Measurements from ENCODE around the gene FRAS1.

Gene FRAS1

DNA sequence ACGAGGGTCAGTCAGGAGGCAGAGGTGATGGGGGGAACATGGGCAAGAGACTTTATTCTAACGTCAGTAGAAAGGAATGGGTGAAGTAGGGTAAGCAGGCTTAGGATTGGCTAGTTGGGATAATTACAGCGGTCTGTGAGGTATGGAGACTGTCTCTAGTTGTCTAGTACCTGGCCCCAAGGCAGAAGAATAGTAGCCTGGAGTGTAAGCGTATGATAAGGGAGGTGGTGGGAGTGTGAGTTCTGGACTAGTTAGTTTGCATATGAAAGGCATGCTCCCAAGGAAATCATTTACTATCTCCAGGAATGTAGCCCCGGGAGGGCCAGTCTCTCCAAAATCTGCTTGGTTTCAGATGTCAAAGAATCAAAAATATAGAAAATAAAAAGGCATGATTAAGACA is 274.8 kb downstream of the FRAS1 start:
- H3K27ac Mint-ChIP-seq = peak overlapping the region in 2 of 3 experiments; percentile 43 to 81
- H3K27me3 Mint-ChIP-seq (ENCODE audit: low read depth) = no peaks in the 10 kb centered on the region
- H3K9me3 Mint-ChIP-seq = no peaks in the 10 kb centered on the region
- peaks cover 52% of the 10 kb centered on the region for H3K36me3 Mint-ChIP-seq (ENCODE audit: low read depth)
- peaks cover 41% of the 10 kb centered on the region for H3K4me1 Mint-ChIP-seq
- TF ChIP-seq, protein P1, sequence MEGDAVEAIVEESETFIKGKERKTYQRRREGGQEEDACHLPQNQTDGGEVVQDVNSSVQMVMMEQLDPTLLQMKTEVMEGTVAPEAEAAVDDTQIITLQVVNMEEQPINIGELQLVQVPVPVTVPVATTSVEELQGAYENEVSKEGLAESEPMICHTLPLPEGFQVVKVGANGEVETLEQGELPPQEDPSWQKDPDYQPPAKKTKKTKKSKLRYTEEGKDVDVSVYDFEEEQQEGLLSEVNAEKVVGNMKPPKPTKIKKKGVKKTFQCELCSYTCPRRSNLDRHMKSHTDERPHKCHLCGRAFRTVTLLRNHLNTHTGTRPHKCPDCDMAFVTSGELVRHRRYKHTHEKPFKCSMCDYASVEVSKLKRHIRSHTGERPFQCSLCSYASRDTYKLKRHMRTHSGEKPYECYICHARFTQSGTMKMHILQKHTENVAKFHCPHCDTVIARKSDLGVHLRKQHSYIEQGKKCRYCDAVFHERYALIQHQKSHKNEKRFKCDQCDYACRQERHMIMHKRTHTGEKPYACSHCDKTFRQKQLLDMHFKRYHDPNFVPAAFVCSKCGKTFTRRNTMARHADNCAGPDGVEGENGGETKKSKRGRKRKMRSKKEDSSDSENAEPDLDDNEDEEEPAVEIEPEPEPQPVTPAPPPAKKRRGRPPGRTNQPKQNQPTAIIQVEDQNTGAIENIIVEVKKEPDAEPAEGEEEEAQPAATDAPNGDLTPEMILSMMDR (IDR thresholded peaks at IDR 0.05; ENCODE audit: unreplicated experiment in 3 of 3) = no peak
- no peak overlapping the region for H3K4me3 Mint-ChIP-seq

DNA sequence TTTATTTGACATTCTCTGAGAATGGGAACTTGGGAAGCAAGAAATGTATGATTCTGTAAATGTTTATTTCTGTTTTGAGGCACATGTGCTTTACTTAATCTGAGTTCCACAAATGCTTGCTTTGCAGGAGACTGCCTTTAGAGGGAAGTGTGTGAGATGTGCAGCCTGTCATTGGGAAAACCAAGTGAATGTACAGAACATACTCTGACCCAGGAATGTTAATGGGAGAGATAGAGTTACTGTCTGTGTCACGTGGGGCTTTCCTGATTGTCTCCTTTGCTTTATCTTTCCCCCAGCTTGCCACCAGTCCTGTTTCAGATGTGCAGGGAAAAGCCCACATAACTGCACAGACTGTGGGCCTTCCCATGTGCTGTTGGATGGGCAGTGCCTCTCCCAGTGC is 275.9 kb downstream of the FRAS1 start:
- no peaks in the 10 kb centered on the region for H3K27me3 Mint-ChIP-seq (ENCODE audit: low read depth)
- H3K36me3 Mint-ChIP-seq (ENCODE audit: low read depth) = peaks cover 57% of the 10 kb centered on the region
- peak overlapping the region; percentile 21 to 81 (median 47) for H3K27ac Mint-ChIP-seq
- peaks cover 51% of the 10 kb centered on the region for H3K4me1 Mint-ChIP-seq
- TF ChIP-seq, protein P1 (IDR thresholded peaks at IDR 0.05; ENCODE audit: unreplicated experiment in 3 of 3) = no peak
- H3K4me3 Mint-ChIP-seq = peak overlapping the region in 2 of 3 experiments; percentile 6 to 52
- H3K9me3 Mint-ChIP-seq = no peaks in the 10 kb centered on the region

DNA sequence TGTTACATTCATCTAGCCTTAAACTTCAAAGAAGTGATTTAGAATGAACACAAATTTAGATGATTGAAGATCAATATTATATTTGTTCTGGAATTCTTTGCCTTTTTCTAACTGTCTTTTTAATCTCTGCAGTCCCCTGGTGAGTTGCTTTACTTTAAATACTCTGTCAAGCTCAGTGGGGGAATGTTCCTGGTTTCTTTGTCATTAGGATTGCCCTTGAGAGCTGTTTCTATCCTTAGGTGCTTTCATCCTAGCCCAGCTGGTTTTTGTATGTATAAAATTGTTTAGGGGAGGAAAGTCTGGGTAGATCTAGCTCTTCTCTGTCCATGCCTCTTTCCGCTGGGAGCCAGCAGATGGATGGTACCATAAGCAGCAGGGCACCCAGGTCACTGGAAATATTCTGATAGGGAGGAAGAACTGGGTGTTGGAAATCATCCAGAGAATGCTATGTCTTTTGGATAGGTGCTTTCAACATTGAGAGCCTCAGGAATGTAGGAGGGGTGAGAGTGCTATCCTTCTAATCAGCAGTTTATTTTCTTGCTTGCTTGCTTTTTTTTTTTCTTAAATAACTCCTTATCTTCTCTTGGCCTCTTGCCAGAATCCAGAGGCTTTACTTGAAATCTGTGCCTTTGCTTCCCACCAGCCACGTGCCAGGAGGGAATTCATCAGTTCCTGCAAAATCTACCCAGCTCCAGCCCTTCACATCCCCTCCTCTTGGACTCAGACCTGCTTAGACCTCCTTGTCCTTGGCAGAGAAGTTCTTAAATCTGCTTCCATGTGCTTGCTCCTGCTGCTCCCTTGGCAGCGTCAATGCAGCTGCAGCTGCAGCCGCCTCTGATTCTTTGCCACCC is 279.2 kb downstream of the FRAS1 start:
- H3K36me3 Mint-ChIP-seq (ENCODE audit: low read depth) = peaks cover 60% of the 10 kb centered on the region
- no peaks in the 10 kb centered on the region for H3K27me3 Mint-ChIP-seq (ENCODE audit: low read depth)
- H3K9me3 Mint-ChIP-seq = no peaks in the 10 kb centered on the region
- peak overlapping the region; percentile 51 to 96 (median 82) for H3K27ac Mint-ChIP-seq
- H3K4me3 Mint-ChIP-seq = peak overlapping the region in 1 of 3 experiments; percentile 23
- TF ChIP-seq, protein P1 (IDR thresholded peaks at IDR 0.05; ENCODE audit: unreplicated experiment in 3 of 3) = no peak
- H3K4me1 Mint-ChIP-seq = peaks cover 74% of the 10 kb centered on the region

DNA sequence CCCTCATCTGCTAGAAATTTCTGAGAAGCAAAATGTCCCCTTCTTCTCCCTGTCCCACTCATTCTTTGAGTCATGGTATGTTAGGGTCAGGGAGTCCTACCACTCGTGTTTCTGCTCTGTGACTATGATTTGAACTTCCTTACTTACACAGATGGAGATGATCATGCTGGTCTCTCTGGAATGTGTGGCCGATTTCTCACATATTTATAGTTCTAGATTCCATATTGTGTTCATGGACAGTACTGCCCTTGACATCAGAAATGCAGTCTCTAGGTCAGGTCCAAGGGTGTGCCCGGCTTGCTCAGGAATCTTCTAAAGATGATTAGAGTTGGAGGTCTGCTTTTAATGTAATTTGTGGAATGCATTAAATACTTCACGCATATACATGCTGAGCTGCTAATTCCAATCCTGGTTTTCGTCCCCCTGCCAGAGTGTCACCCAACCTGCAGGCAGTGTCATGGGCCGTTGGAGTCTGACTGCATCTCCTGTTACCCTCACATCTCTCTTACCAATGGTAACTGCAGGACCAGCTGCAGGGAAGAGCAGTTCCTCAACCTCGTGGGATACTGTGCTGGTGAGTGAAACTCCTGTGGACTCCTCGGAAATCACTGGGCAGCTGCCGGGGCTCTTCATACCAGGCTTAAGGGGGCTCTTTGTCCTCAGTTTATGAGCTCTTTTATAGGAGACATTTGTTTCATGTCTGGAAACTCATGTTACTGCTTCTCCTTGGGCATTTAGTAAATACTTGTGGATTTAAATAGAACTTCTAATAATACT is 280.3 kb downstream of the FRAS1 start:
- H3K4me1 Mint-ChIP-seq = peaks cover 70% of the 10 kb centered on the region
- TF ChIP-seq, protein P1 (IDR thresholded peaks at IDR 0.05; ENCODE audit: unreplicated experiment in 3 of 3) = no peak
- peak overlapping the region; percentile 51 to 96 (median 82) for H3K27ac Mint-ChIP-seq
- no peaks in the 10 kb centered on the region for H3K9me3 Mint-ChIP-seq
- H3K27me3 Mint-ChIP-seq (ENCODE audit: low read depth) = no peaks in the 10 kb centered on the region
- peak overlapping the region in 1 of 3 experiments; percentile 53 for H3K4me3 Mint-ChIP-seq
- peaks cover 69% of the 10 kb centered on the region for H3K36me3 Mint-ChIP-seq (ENCODE audit: low read depth)

DNA sequence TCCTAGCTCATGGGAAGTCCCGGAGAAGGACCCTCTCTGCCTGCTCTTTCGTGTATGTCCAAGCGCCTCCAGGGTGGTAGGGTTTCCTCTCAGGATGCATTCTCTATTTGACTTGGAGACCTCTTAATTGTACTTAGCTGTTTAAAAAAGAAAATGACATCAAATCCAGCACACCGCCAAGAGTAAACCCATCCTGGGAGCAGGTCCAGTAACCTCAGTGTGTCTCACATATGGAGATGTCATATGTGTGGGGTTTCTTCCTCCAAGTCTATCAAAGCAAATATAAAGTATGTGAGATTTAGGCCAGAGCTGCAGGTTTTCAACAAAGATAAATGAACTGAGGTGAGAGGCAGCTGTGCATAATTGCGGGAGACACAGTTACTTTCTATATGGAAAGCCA is 285.0 kb downstream of the FRAS1 start:
- no peak overlapping the region for H3K4me3 Mint-ChIP-seq
- H3K36me3 Mint-ChIP-seq (ENCODE audit: low read depth) = peaks cover 40% of the 10 kb centered on the region
- H3K9me3 Mint-ChIP-seq = no peaks in the 10 kb centered on the region
- no peaks in the 10 kb centered on the region for H3K27me3 Mint-ChIP-seq (ENCODE audit: low read depth)
- peaks cover 47% of the 10 kb centered on the region for H3K4me1 Mint-ChIP-seq
- TF ChIP-seq, protein P1 (IDR thresholded peaks at IDR 0.05; ENCODE audit: unreplicated experiment in 3 of 3) = no peak
- H3K27ac Mint-ChIP-seq = no peak overlapping the region

All from nephron (organoid).